GM12878 (cell line): ENCODE measurements around the gene CCDC137. TPM values are rescaled to one million over a fixed set of nuclear protein-coding genes. Genes with fewer than 3 reads are reported as not detected.
A peak's percentile ranks its signal among the peaks of the same experiment; 100 is the strongest.

Source experiments
- BCLAF1 ChIP-seq: fragments of 450-650 bp; IDR thresholded peaks from 2 replicates; pipeline ENCODE4 v1.6.1; 2017; ENCODE audit warnings: antibody characterized with exemption, mild to moderate bottlenecking, moderate library complexity
- EED ChIP-seq: sonication (generic); IDR thresholded peaks from 2 replicates; pipeline ENCODE4 v1.6.1; 2016; ENCODE audit warnings: antibody characterized with exemption, low read depth
- ELK1 ChIP-seq: IDR thresholded peaks from 2 replicates; pipeline ENCODE4 v1.6.1; 2012; ENCODE audit warnings: low read depth, low read length, improper control_type of control experiment
- MYB ChIP-seq: fragments of 150-350 bp; IDR thresholded peaks from 2 replicates; pipeline ENCODE4 v1.6.1; 2014; ENCODE audit warnings: mild to moderate bottlenecking, low read depth, low read length, borderline replicate concordance
- POLR2AphosphoS2 ChIP-seq: IDR thresholded peaks from 2 replicates; pipeline ENCODE4 v1.6.1; 2011; ENCODE audit warnings: low read depth, mild to moderate bottlenecking, low read length, improper control_type of control experiment, moderate library complexity
- POLR2AphosphoS5 ChIP-seq: IDR thresholded peaks from 2 replicates; pipeline ENCODE4 v1.6.1; 2011; ENCODE audit warnings: mild to moderate bottlenecking, low read length, inconsistent platforms
- RBBP5 ChIP-seq: fragments of 200-600 bp; sonication (generic); conservative IDR thresholded peaks from 2 replicates; pipeline ENCODE4 v1.6.1; 2016
- RELA ChIP-seq: fragments of 450-650 bp; IDR thresholded peaks from 2 replicates; pipeline ENCODE4 v1.8.0; 2014; ENCODE audit warnings: borderline replicate concordance; ENCODE audit not compliant: partially characterized antibody
- SP1 ChIP-seq: IDR thresholded peaks from one replicate; pipeline ENCODE4 v1.6.1; 2011; ENCODE audit warnings: low read depth, low read length
- WRNIP1 ChIP-seq: IDR thresholded peaks from 2 replicates; pipeline ENCODE4 v1.6.1; 2011; ENCODE audit warnings: low read depth, low read length, improper control_type of control experiment, borderline replicate concordance
- ZNF217 ChIP-seq: fragments of 450-650 bp; IDR thresholded peaks from 2 replicates; pipeline ENCODE4 v1.6.1; 2017; ENCODE audit warnings: antibody characterized with exemption, mild to moderate bottlenecking
- polyA plus RNA-seq, 11 experiments: library from polyadenylated mRNA; depleted of rRNA in 4 of 11; unstranded in 6 of 11; stranded (reverse) in 5 of 11; fragments of >200 nt; fragmentation: Nextera tagmentation in 4 of 11; fragmentation: Illumina TruSeq in 1 of 11; extraction: Ambion mirVana in 4 of 11; extraction: Trizol in 1 of 11; gene quantifications; 1 replicate in 1 of 11; 2 replicates in 10 of 11; pipeline versions ENCODE4 v1.2.1 to v1.2.3, GENCODE V29; 2011 to 2016; ENCODE audit warnings: inconsistent platforms in 2 of 11, missing spikeins in 2 of 11, low read depth in 1 of 11
- total RNA-seq, 4 experiments: library from RNA; depleted of rRNA in 3 of 4; stranded (reverse); fragments of >200 nt in 3 of 4; fragmentation: Illumina TruSeq in 1 of 4; extraction: Trizol in 1 of 4; gene quantifications; 2 replicates each; pipeline versions ENCODE4 v1.2.1 to v1.2.3, GENCODE V29; 2013 to 2021
- TF ChIP-seq, protein P1 (sequence below): IDR thresholded peaks from 2 replicates; pipeline ENCODE4 v1.6.1; 2012; ENCODE audit warnings: mild to moderate bottlenecking, low read depth, low read length
- TF ChIP-seq, protein P2 (sequence below): fragments of 150-350 bp; IDR thresholded peaks from 2 replicates; pipeline ENCODE4 v1.6.1; 2016; ENCODE audit warnings: low read depth, low read length
- TF ChIP-seq, protein P3 (sequence below): fragments of 450-650 bp; IDR thresholded peaks from 2 replicates; pipeline ENCODE4 v1.6.1; 2018; ENCODE audit warnings: mild to moderate bottlenecking, low read depth, moderate library complexity; ENCODE audit not compliant: partially characterized antibody

CCDC137 gene
- total and polyA plus RNA-seq, 10 of the 15 experiments (the other 5 are each of a cell fraction or from before 2014, with no cell fraction given): 2.2 to 45.4 (median 22.1) TPM

- TF ChIP-seq, protein P1, sequence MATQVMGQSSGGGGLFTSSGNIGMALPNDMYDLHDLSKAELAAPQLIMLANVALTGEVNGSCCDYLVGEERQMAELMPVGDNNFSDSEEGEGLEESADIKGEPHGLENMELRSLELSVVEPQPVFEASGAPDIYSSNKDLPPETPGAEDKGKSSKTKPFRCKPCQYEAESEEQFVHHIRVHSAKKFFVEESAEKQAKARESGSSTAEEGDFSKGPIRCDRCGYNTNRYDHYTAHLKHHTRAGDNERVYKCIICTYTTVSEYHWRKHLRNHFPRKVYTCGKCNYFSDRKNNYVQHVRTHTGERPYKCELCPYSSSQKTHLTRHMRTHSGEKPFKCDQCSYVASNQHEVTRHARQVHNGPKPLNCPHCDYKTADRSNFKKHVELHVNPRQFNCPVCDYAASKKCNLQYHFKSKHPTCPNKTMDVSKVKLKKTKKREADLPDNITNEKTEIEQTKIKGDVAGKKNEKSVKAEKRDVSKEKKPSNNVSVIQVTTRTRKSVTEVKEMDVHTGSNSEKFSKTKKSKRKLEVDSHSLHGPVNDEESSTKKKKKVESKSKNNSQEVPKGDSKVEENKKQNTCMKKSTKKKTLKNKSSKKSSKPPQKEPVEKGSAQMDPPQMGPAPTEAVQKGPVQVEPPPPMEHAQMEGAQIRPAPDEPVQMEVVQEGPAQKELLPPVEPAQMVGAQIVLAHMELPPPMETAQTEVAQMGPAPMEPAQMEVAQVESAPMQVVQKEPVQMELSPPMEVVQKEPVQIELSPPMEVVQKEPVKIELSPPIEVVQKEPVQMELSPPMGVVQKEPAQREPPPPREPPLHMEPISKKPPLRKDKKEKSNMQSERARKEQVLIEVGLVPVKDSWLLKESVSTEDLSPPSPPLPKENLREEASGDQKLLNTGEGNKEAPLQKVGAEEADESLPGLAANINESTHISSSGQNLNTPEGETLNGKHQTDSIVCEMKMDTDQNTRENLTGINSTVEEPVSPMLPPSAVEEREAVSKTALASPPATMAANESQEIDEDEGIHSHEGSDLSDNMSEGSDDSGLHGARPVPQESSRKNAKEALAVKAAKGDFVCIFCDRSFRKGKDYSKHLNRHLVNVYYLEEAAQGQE: no peak
- TF ChIP-seq, protein P2, sequence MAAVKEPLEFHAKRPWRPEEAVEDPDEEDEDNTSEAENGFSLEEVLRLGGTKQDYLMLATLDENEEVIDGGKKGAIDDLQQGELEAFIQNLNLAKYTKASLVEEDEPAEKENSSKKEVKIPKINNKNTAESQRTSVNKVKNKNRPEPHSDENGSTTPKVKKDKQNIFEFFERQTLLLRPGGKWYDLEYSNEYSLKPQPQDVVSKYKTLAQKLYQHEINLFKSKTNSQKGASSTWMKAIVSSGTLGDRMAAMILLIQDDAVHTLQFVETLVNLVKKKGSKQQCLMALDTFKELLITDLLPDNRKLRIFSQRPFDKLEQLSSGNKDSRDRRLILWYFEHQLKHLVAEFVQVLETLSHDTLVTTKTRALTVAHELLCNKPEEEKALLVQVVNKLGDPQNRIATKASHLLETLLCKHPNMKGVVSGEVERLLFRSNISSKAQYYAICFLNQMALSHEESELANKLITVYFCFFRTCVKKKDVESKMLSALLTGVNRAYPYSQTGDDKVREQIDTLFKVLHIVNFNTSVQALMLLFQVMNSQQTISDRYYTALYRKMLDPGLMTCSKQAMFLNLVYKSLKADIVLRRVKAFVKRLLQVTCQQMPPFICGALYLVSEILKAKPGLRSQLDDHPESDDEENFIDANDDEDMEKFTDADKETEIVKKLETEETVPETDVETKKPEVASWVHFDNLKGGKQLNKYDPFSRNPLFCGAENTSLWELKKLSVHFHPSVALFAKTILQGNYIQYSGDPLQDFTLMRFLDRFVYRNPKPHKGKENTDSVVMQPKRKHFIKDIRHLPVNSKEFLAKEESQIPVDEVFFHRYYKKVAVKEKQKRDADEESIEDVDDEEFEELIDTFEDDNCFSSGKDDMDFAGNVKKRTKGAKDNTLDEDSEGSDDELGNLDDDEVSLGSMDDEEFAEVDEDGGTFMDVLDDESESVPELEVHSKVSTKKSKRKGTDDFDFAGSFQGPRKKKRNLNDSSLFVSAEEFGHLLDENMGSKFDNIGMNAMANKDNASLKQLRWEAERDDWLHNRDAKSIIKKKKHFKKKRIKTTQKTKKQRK: peak; percentile 67; the same call in 1 of the 2 replicates
- TF ChIP-seq, protein P3, sequence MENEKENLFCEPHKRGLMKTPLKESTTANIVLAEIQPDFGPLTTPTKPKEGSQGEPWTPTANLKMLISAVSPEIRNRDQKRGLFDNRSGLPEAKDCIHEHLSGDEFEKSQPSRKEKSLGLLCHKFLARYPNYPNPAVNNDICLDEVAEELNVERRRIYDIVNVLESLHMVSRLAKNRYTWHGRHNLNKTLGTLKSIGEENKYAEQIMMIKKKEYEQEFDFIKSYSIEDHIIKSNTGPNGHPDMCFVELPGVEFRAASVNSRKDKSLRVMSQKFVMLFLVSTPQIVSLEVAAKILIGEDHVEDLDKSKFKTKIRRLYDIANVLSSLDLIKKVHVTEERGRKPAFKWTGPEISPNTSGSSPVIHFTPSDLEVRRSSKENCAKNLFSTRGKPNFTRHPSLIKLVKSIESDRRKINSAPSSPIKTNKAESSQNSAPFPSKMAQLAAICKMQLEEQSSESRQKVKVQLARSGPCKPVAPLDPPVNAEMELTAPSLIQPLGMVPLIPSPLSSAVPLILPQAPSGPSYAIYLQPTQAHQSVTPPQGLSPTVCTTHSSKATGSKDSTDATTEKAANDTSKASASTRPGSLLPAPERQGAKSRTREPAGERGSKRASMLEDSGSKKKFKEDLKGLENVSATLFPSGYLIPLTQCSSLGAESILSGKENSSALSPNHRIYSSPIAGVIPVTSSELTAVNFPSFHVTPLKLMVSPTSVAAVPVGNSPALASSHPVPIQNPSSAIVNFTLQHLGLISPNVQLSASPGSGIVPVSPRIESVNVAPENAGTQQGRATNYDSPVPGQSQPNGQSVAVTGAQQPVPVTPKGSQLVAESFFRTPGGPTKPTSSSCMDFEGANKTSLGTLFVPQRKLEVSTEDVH: no peak
- TF ChIP-seq MYB (no peak), EED (0 out of 2 replicates have a peak, but pooled peaks have one; percentile 53), RBBP5 (no peak), ELK1 (peak; percentile 72), WRNIP1 (no peak), SP1 (peak; percentile 99), POLR2AphosphoS5 (peak; percentile 73; the same call in 1 of the 2 replicates), ZNF217 (no peak), RELA (peak; percentile 35), POLR2AphosphoS2 (peak; percentile 67; the same call in 1 of the 2 replicates), BCLAF1 (no peak)
These were observed 17.3 kb downstream of the CCDC137 start, which contains the start of the genes ARL16 and HGS (continued) for GRCh38 chr17:81683584-81684441.
